ENCODE results near the gene IFT22.
"Not testable (repeated sequence)": the region's sequence is repeated elsewhere in the genome, so short reads cannot be mapped to it uniquely, and the experiment has no call there.

The IFT22 gene

DNA sequence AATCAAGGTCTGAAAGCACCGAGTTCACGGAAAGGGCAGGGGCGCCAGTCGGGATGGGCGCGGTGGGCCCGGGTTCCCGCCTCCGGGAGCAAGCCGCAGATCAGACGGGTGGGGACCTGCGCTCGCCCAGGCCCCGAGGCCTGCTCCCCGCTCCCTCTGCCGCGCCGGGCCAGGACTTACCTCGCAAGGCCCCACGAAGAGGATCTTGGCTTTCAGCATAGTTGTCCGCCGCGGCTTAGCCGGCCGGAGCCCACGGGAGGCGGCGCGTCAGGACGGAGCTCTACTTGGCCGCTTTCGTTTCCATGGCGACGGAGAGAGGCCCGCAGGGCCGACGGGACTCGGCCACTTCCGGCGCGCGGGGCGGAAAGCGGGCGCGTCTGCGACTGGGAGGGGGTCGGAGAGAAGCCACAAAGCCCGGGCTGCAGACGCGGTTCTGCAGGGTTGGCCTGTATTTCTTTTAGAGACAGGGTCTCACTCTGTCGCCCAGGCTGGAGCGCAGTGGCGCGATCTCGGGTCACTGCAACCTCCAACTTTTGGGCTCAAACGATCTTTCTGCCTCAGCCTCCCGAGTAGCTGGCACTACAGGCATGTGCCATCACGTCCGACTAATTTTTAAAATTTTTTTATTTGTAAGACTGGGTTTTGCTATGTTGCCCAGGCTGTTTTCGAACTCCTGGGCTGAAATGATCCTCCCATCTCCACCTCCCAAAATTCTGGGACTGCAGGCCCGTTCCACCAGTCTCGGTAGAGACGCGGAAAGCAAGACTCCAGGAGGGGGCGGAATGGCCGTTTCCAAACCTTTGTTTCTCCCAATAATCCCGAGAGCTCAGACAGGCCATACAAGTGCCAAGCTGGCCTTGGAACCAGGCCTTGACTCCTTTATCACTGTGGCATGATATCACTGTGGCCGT, at the start of gene IFT22:
IFT22 (minus strand) TSS at position 322 of the 911 bp plus-strand sequence; CDS start at position 219, 103 bp downstream.
- peak; percentile 68 for DNase-seq (ENCODE audit: low read depth)

DNA sequence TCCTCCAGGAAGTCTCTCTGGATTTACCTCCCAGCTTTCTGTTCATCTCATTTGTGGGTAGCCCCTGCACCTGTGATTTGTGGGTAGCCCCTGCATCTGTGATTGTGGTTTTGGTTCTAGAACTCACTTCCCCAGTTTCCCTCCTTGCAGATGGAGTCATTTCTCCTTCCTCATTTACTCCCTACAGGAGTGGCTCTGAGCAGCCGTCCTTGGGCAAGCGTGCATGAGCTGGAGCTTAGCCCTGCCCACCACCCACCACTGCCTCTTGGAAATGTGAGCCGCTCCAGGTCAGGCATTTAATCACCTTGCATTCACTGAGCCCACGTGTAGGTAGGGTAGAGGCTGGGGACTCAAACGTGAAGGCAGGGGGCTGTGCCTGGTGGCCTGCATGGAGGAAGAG, 49.2 kb upstream of the IFT22 start:
- DNase-seq (ENCODE audit: low read depth), result no peak

DNA sequence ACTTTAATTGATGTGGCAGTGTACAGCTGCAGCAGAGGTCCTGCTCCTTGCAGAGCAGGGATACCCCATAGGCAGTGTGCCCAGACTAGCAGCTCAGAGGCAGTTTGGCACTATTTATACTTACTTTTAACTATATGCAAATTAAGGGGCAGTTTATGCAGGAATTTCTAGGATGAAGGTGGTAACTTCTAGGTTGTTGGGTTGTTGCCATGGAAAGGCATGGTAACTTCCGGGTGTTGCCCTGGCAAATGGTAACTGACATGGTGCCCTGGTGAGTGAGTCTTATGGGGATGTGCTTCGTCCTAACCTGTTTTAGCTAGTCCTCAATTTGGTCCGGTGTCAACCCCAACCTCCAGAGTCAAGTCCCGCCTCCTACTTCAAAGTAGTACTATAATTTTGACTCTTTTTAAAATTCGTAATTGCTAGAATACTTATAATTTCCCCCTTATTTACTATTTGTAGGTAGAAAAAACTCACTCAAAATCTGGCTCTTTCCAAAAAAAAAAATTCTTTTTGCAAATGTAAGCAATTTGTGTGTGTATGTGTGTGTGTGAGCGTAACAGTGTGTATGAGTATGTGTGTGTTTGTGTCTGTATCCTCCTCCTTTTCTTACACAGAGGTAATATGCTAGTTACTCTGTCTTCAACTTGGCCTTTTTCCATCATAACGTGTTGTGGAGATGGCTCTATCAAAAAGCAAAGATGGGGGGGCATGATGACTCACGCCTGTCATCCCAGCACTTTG, 47.0 kb upstream of the IFT22 start:
- DNase-seq (ENCODE audit: low read depth), result no peak

DNA sequence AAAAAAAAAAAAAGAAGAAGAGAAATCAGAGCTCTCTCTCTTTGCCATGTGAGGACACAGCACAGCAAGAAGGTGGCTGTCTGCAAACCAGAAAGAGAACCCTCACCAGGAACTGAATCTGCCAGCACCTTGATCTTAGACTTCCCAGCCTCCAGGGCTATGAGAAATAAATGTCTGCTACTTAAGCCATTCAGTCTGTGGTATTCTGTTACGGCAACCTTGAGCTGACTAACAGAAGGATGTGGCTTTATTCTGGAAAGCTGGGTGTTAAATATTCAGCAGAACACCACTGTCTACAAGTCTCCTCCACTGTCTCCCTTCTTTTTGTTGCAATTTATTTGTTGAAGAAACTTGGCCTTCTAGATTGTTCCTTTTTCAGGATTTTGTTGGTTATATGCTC, 46.1 kb upstream of the IFT22 start:
- no peak for DNase-seq (ENCODE audit: low read depth)

DNA sequence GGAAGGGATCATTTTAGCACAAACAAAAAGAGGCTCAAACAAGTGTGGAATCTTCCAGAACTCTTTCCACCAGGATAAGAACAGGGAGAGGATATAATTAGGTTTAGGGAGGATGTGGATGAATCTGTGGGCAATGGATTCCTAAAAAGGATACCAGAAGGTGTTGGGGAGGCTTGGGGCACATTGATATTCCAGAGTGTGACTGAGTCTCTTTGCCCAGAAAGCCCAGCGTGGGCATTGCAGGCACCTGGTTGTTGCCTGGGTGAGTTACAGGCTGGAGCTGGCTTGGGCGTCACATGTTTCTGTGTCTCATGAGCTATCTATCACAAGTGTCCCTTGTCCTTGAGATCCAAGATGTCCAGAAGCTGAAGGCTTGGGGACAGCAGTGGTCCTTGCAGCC, 44.3 kb upstream of the IFT22 start:
- no peak for DNase-seq (ENCODE audit: low read depth)

DNA sequence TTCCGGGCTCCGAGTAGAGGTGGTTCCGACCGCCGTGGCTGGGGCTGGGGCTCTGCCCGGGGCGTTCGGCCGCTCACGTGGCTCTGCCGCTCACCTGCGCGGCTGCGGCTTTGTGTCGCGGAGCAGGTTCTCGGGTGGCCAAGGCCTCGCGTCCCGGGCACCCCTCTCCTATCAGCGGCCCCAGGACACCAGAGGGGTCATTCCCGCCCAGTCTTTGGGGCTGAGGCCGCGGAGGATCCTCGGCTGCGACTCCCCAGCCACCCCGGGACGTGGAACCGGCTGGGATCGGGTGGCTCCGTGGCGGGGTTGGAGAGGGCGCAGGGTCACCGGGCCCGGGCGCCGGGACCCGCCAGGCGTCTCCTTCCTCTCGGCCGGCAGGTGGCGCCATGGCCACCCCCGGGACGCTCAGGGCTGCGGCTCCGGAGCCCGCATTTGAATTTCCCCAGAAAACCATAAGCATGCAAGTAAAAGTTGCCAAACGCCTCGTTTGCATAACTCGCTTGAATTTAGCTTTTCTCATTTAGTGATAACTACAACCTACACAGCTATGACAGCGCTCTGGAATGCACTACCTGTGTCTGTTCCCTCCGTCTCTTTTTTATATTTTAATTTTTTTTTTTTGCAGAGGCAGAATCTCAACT, 42.2 kb upstream of the IFT22 start:
- DNase-seq (ENCODE audit: low read depth), result peak; percentile 58

DNA sequence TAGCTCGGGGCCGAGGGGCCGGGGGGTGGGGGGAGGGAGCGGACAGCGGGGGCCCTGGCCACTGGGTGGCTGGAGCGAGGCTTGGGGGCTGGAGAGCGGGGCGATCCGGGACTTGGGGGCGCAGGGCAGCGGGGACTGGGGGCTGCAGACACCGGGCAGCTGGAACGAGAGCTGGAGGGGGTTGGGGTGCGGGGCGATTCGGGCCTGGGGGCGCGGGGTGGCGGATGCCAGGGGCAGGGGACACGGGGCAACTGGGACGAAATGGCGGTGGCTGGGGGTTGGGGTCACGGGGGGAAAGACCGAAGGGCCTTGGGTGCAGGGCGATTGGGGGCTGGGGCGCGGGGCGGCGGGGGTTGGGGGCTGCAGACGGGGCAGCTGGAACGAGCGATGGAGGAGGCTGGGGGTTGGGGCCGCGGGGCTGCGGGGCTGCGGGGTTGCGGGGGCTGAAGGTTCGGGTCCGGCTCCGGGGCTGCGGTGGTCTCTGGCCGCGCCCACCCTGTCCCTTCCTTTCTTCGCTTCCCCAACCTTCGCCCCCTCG, 41.7 kb upstream of the IFT22 start:
- DNase-seq (ENCODE audit: low read depth), result no peak

DNA sequence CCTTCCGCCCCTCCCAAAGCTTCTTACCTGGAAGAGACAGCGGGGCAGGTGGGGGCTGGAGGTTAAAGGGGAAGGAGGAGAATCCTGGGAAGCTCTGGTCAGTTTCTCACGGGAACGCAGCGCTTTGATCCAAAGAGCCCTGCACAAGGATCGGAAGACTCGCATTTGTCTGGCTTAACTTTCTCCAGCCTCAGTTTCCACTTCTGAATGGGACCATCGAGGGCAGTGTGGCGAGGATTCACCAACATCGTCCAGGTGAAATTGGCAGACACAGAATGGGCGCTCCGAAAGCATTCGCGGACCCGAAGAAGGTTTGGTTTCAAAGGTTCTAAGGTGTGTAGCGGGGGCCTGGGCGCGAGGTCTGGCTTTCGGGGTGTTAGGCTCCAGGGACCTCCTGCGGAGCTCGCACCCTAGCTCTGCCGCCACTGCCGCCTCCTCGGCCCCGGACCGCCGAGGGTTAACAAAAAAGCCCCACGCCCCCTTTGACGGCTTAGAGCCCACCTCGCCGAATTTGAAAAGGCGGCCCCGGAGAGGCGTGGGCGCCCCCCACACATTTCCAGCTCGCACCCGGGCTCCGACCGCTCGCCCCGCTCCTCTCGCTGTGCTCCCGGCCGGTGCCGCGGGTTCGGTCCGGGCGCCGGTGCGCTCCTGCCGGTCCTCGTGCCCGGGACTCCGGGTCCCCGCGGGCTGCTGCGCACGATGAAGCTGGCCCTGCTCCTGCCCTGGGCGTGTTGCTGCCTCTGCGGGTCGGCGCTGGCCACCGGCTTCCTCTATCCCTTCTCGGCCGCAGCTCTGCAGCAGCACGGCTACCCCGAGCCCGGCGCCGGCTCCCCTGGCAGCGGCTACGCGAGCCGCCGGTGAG, 41.0 kb upstream of the IFT22 start, which contains the start of gene COL26A1:
COL26A1 (plus strand) TSS at position 542 of the 862 bp plus-strand sequence; CDS start at position 700, 158 bp downstream.
- DNase-seq (ENCODE audit: low read depth), result no peak

DNA sequence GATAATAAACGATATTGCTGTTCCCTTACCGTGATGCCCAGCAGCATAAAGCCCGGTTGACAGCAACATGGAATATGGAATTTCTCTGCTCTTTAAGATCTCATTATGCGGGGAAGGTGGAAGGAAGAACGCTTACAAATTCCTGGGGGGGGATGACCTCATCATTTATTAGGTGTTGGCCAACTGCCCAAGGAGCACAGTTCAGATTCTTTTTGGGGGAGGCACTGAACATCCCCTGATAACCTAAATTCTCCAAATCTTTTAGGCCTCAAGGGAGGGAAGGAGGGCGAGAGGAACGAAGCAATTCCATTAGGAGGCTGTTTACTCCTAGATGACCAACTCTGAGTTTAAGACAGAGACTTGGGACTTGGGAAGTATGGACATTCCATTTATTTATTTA, 35.8 kb upstream of the IFT22 start:
- no peak for DNase-seq (ENCODE audit: low read depth)

DNA sequence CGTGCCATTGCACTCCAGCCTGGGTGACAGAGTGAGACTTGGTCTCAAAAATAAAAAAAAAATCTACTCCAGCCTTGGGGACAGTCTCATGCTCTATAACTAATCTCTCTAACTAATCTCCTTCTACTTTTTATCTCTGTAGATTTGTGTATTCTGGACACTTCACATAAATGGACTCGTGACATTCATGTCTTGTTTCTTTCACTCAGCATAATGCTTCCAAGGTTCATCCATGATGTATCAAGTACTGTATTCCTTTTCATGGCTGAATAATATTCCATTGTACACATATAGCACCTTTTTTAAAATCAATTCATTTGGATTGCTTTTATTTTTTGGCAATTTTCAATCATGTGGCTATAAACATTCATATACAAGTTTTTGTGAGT, 31.3 kb upstream of the IFT22 start:
- no peak for DNase-seq (ENCODE audit: low read depth)

DNA sequence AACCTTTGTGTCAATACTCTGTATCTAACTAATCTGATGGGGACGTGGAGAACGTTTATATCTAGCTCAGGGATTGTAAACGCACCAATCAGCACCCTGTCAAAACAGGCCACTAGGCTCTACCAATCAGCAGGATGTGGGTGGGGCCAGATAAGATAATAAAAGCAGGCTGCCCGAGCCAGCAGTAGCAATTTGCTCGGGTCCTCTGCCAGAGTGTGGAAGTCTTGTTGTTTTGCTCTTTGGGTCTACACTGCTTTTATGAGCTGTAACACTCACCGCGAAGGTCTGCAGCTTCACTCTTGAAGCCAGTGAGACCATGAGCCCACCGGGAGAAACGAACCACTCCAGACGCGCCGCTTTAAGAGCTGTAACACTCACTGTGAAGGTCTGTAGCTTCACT, 27.7 kb upstream of the IFT22 start:
- not testable (repeated sequence) for DNase-seq (ENCODE audit: low read depth)

DNA sequence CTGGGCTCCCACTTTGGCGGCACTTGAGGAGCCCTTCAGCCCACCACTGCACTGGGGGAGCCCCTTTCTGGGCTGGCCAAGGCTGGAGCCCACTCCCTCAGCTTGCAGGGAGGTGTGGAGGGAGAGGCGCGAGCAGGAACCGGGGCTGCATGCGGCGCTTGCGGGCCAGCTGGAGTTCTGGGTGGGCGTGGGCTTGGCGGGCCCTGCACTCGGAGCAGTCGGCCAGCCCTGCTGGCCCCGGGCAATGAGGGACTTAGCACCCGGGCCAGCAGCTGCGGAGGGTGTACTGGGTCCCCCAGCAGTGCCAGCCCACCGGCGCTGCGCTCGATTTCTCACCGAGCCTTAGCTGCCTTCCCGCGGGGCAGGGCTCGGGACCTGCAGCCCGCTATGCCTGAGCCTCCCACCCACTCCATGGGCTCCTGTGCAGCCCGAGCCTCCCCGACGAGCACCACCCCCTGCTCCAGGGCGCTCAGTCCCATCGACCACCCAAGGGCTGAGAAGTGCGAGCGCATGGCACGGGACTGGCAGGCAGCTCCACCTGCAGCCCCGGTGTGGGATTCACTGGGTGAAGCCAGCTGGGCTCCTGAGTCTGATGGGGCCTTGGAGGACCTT, 26.9 kb upstream of the IFT22 start:
- not testable (repeated sequence) for DNase-seq (ENCODE audit: low read depth)

DNA sequence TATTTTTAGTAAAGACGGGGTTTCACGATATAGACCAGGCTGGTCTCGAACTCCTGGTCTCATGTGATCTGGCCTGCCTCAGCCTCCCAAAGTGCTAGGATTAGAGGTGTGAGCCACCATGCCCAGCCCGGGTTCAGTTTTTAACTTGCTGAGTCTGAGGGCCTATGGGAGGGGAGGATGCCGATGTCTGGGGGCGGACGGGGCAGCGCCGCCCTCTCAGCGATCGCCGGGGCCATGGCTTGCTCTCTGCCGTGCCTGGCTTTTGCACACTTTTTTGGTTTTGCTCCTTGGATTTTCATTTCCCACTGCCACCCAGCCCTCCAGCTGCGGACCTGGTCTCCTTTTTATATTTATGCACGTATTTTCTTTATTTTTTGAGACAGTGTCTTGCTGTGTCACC, 25.9 kb upstream of the IFT22 start:
- no peak for DNase-seq (ENCODE audit: low read depth)

DNA sequence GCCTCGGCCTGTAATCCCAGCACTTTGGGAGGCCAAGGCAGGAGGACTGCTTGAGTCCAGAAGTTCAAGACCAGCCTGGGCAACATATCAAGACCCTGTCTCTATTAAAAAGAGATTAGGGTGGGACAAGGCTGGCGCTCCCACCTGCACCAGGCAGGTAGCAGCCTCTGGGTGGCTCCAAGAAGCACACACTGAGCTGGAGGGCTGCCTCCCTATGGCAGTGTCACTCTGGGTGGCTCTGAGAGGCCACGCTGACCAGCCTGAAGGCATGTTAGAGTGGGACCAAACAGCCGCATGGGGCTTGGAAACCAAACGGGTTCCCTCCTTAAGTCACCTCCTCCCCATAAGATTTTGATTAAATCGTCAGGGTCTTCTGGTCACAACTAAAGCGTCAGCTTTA, 21.3 kb upstream of the IFT22 start:
- DNase-seq (ENCODE audit: low read depth), result no peak

DNA sequence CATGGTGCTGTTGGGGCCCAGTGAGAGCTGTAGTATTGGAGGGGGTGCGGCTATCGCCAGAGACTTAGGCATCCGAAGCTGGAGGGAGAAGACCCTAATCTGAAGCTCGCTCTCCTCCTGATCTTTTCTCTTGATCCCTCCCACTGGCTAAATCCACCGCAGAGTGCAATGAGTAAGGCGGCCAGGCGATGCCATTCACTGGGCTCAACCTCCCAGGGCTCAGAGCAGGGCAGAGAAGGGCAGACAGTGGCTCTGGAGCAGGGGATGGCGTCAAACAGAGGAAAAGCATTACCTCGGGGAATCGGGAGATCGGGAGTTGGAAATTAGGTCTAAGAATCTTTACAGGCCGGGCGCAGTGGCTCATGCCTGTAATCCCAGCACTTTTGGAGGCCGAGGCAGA, 18.8 kb upstream of the IFT22 start:
- no peak for DNase-seq (ENCODE audit: low read depth)

DNA sequence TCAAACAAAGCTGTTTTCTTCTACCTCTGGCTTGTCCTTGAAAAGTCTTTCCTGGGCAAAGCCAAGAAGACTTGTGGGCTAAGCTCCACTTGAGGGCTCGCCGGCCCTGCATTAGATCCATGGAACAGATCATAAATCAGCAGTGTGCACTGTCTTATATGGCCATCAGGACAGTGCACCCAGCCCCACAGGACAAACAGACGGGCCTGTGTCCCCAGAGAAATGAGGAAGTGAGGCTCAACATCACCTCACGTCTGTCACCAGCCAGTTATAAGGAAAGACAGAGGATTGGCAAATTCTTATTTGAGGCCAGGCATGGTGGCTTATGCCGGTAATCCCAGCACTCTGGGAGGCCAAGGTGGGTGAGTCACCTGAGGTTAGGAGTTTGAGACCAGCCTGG, 12.3 kb upstream of the IFT22 start:
- no peak for DNase-seq (ENCODE audit: low read depth)

DNA sequence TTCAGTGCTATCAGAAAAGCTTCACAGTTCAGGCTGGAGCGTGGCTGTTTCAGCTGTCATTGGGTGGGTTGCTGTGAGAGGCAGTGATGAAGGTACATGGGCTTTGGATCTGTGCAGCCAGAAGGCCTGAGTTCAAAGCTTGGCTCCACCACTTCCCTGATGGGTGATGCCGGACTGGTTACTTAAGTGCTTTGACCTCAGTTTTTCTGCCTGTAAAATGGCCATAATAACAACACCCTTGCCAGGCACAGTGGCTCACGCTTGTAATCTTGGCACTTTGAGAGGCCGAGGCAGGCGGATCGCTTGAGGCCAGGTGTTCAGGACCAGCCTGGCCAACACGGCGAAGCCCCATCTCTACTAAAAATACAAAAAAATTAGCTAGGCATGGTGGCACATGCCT, 10.4 kb upstream of the IFT22 start:
- DNase-seq (ENCODE audit: low read depth), result no peak

DNA sequence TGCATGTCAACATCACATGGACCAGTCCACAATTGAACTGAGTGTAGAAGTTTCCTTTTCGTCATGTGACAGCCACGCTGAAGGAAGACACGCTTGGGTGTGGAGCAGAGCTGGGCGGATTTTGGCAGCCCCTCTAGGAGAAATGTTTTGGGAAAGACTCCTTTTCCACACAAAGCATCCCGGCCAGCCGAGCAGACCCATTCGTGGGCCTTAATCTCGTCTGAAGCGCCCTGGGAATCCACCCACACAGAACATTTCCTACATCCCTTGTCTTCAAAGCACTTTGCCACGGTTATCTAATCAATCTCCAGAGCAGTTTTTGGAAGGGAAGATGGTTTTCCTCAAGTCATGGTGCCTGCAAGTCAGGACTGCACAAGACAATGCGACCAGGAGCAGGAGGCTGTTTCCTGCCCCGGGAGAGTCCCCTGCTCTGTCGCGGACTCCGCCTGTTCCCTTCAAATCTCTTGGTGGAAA, 8.4 kb upstream of the IFT22 start:
- DNase-seq (ENCODE audit: low read depth), result no peak

DNA sequence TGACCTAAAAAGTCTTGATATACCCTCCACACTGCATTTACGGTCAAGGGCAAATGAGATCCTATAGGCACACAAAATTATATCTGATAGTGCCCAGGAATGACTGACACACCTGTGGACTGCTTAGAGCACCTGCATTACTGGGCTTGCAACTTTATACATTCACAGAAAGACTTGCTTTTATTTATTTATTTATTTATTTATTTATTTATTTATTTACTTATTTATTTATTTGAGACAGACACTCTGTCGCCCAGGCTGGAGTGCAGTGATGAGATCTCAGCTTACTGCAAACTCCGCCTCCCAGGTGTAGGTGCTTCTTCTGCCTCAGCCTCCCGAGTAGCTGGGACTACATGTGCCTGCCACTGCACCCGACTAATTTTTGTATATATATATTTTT, 6.5 kb upstream of the IFT22 start:
- DNase-seq (ENCODE audit: low read depth), result no peak

DNA sequence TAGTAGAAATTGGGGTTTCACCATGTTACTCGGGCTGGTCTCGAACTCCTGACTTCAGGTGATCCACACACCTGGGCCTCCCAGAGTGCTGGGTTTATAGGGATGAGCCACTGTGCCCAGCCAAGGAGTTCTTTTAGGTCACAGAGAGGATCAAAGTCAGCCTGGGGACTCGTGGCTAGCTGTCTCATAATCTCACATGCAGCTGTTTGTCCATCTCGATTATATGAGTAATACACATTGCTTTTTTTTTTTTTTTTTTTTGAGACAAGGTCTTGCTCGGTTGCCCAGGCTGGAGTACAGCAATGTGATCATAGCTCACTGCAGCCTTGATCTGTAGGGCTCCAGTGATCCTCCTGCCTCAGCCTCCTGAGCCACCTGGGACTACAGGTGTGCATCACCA, 2.2 kb downstream of the IFT22 start:
- no peak for DNase-seq (ENCODE audit: low read depth)

DNA sequence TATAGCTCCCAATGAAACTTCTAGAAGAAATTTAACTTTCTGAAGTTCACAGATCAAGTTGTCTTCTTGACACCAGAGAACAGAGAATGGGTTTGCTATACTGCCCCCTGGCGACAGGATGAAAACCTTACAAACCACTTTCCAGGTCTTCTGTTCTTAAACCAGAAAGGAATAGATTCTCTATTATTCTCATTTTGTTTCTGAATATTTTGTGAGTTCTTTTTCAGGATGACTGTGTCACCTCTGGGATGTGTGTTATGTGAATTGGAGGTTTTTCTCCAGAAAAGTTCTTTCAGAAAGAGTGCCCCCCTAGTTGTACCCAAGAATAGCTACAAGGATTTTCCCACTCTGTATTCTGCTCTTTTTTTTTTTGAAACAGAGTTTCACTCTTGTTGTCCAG, 6.3 kb downstream of the IFT22 start:
- peak; percentile 41 for DNase-seq (ENCODE audit: low read depth)
